Right hindlimb (tissue), 1 donor: ENCODE data around the gene ZBP1.

Experiments used
- DNase-seq: peaks from one replicate; pipeline ENCODE4 v3.0.0-alpha.2; 2018

The ZBP1 gene

GRCh38 chr20:57568088-57568896 is 51.9 kb downstream of the ZBP1 start:
- DNase-seq = no peak

GRCh38 chr20:57567471-57568079 is 52.7 kb downstream of the ZBP1 start:
- DNase-seq = no peak

- no peak for DNase-seq
Measured at GRCh38 chr20:57566803-57567459, 53.3 kb downstream of the ZBP1 start.

GRCh38 chr20:57566399-57566798 is 53.8 kb downstream of the ZBP1 start:
- no peak for DNase-seq

GRCh38 chr20:57564951-57565642 is 55.1 kb downstream of the ZBP1 start:
- DNase-seq = no peak

GRCh38 chr20:57564180-57564802 is 55.9 kb downstream of the ZBP1 start:
- DNase-seq = no peak

- no peak for DNase-seq
Measured at GRCh38 chr20:57563522-57563921, 56.7 kb downstream of the ZBP1 start.

- DNase-seq = no peak
Measured at GRCh38 chr20:57562541-57563465, 57.4 kb downstream of the ZBP1 start.

- no peak for DNase-seq
Measured at GRCh38 chr20:57561356-57562279, 58.6 kb downstream of the ZBP1 start.

- DNase-seq = peak; percentile 41
Measured at GRCh38 chr20:57560554-57561355, 59.5 kb downstream of the ZBP1 start, which contains the start of gene PCK1. TSS of gene PCK1 (plus strand) at chr20:57561110. CDS start at chr20:57561412, 302 bp downstream.

- DNase-seq = no peak
Measured at GRCh38 chr20:57559658-57560553, 60.3 kb downstream of the ZBP1 start.

GRCh38 chr20:57559289-57559634 is 61.0 kb downstream of the ZBP1 start:
- no peak for DNase-seq

GRCh38 chr20:57558614-57559288 is 61.5 kb downstream of the ZBP1 start:
- DNase-seq = no peak

- DNase-seq = no peak
Measured at GRCh38 chr20:57557926-57558613, 62.2 kb downstream of the ZBP1 start.

- DNase-seq = no peak
Measured at GRCh38 chr20:57556980-57557274, 63.3 kb downstream of the ZBP1 start.

GRCh38 chr20:57555457-57556184 is 64.6 kb downstream of the ZBP1 start:
- no peak for DNase-seq
